Neural cell (in vitro differentiated cells): Measurements from ENCODE around the gene TPST2. TPM values are rescaled to one million over a fixed set of nuclear protein-coding genes. Genes with fewer than 3 reads are reported as not detected.
A peak's percentile ranks its signal among the peaks of the same experiment; 100 is the strongest.

Experiments
- H2AFZ ChIP-seq: fragments of 200-600, 300-800 bp; sonication (generic), shearing (Covaris generic); 2 replicates; pipeline ENCODE4 v1.6.0; 2014; ENCODE audit warnings: low read depth, mild to moderate bottlenecking, antibody characterized with exemption, low read length, moderate library complexity
- H3F3A ChIP-seq: fragments of 200-600 bp; shearing (Covaris generic); 2 replicates; pipeline ENCODE4 v1.6.1; 2016; ENCODE audit warnings: mild to moderate bottlenecking, moderate library complexity, mixed read lengths, antibody characterized with exemption, low read length; ENCODE audit not compliant: insufficient read depth, poor library complexity, severe bottlenecking
- H3K27ac ChIP-seq: fragments of 200-600, 300-800 bp; sonication (generic), shearing (Covaris generic); 2 replicates; pipeline ENCODE4 v1.5.1; 2014; ENCODE audit warnings: mild to moderate bottlenecking, low read length, moderate library complexity
- H3K27me3 ChIP-seq: fragments of 300-800, 200-600 bp; sonication (generic), shearing (Covaris generic); 2 replicates; pipeline ENCODE4 v1.6.0; 2014; ENCODE audit warnings: mild to moderate bottlenecking, low read depth, low read length, moderate library complexity; ENCODE audit not compliant: insufficient read depth
- H3K36me3 ChIP-seq: fragments of 300-800, 200-600 bp; sonication (generic), shearing (Covaris generic); 2 replicates; pipeline ENCODE4 v1.5.1; 2014; ENCODE audit warnings: mild to moderate bottlenecking, antibody characterized with exemption, low read length, moderate library complexity; ENCODE audit not compliant: insufficient read depth
- H3K4me2 ChIP-seq: fragments of 300-800, 200-600 bp; sonication (generic), shearing (Covaris generic); 2 replicates; pipeline ENCODE4 v1.6.0; 2014; ENCODE audit warnings: mild to moderate bottlenecking, low read length
- H3K4me3 ChIP-seq: fragments of 300-800, 200-600 bp; sonication (generic), shearing (Covaris generic); 2 replicates; pipeline ENCODE4 v1.5.1; 2014; ENCODE audit warnings: mild to moderate bottlenecking, low read length, moderate library complexity
- H3K79me2 ChIP-seq: fragments of 200-600 bp; shearing (Covaris generic); replicated peaks from 2 replicates; pipeline ENCODE4 v1.6.0; 2014; ENCODE audit warnings: mild to moderate bottlenecking, low read length, moderate library complexity; ENCODE audit not compliant: insufficient read depth
- H3K9ac ChIP-seq: fragments of 300-800, 200-600 bp; sonication (generic), shearing (Covaris generic); 2 replicates; pipeline ENCODE4 v1.6.1; 2016; ENCODE audit warnings: mild to moderate bottlenecking, low read length, mixed read lengths
- H3K9me2 ChIP-seq: fragments of 200-600 bp; shearing (Covaris generic); 2 replicates; pipeline ENCODE4 v1.6.1; 2016; ENCODE audit warnings: mild to moderate bottlenecking, low read length, mixed read lengths; ENCODE audit not compliant: insufficient read depth
- H3K9me3 ChIP-seq: fragments of 200-600, 300-800 bp; sonication (generic), shearing (Covaris generic); 2 replicates; pipeline ENCODE4 v1.6.1; 2016; ENCODE audit warnings: mild to moderate bottlenecking, mixed run types, low read length, moderate library complexity, mixed read lengths
- H4K20me1 ChIP-seq: fragments of 200-600 bp; shearing (Covaris generic); 2 replicates; pipeline ENCODE4 v1.6.1; 2016; ENCODE audit warnings: mild to moderate bottlenecking, mixed run types; ENCODE audit not compliant: insufficient read depth
- EP300 ChIP-seq: fragments of 450-650 bp; conservative IDR thresholded peaks from 2 replicates; pipeline ENCODE4 v1.6.1; 2014; ENCODE audit warnings: antibody characterized with exemption, mild to moderate bottlenecking, moderate library complexity; ENCODE audit not compliant: poor library complexity, severe bottlenecking
- EZH2 ChIP-seq: fragments of 200-600, 300-800 bp; shearing (Covaris generic), sonication (generic); IDR thresholded peaks from 2 replicates; pipeline ENCODE4 v1.6.1; 2014; ENCODE audit warnings: antibody characterized with exemption, low read length, borderline replicate concordance, mild to moderate bottlenecking; ENCODE audit not compliant: insufficient read depth, poor library complexity, severe bottlenecking
- POLR2AphosphoS5 ChIP-seq: IDR thresholded peaks from 2 replicates; pipeline ENCODE4 v1.6.1; 2012
- REST ChIP-seq: IDR thresholded peaks from 2 replicates; pipeline ENCODE4 v1.6.1; 2012; ENCODE audit warnings: borderline replicate concordance
- SMC3 ChIP-seq: fragments of 450-650 bp; conservative IDR thresholded peaks from 2 replicates; pipeline ENCODE4 v1.6.1; 2014; ENCODE audit warnings: antibody characterized with exemption, mild to moderate bottlenecking, moderate library complexity; ENCODE audit not compliant: poor library complexity
- polyA plus RNA-seq: library from polyadenylated mRNA; depleted of rRNA; stranded (reverse); fragments of >200 nt; gene quantifications from 2 replicates; pipeline ENCODE4 v1.2.3, GENCODE V29; 2014
- TF ChIP-seq, protein P1 (sequence below): fragments of 450-650 bp; IDR thresholded peaks from 2 replicates; pipeline ENCODE4 v1.5.1; 2014; ENCODE audit warnings: antibody characterized with exemption, mild to moderate bottlenecking, moderate library complexity; ENCODE audit not compliant: poor library complexity, severe bottlenecking

TPST2 gene
- polyA plus RNA-seq, 1 donor from 2014 or later: 16.6 TPM

- H3K9me2 ChIP-seq: no peaks in the 10 kb centered on the region
- H3K4me3 ChIP-seq: no peak overlapping the region
- H3F3A ChIP-seq: no peaks in the 10 kb centered on the region
- H3K27ac ChIP-seq: no peak overlapping the region
- no peak overlapping the region for H2AFZ ChIP-seq
- H3K27me3 ChIP-seq: no peaks in the 10 kb centered on the region
- no peak overlapping the region for H3K4me2 ChIP-seq
- H3K79me2 ChIP-seq: peaks cover 14% of the 10 kb centered on the region
- TF ChIP-seq EZH2: no peak
- H3K9me3 ChIP-seq: no peaks in the 10 kb centered on the region
- no peaks in the 10 kb centered on the region for H4K20me1 ChIP-seq
- no peak overlapping the region for H3K9ac ChIP-seq
- no peaks in the 10 kb centered on the region for H3K36me3 ChIP-seq
Observed at GRCh38 chr22:26487996-26488395, 101.9 kb downstream of the TPST2 start.

DNA sequence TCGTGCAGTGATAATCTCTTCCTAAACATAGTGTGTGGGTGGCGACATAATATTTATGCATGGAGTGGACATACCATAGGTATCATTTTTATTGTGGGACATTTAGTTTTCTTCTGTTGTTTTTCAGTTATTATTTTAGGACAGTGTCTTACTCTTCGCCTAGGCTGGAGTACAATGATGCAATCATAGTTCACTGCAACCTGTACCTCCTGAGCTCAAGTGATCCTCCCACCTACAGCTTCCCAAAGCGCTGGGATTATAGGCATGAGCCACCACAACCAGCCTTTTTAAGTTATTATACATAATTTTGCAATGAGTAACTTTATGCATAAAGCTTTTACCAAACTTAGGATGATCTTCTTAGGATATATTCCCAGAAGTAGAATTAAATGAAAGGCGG, 103.5 kb downstream of the TPST2 start:
- no peaks in the 10 kb centered on the region for H3F3A ChIP-seq
- H3K9me2 ChIP-seq: no peaks in the 10 kb centered on the region
- no peaks in the 10 kb centered on the region for H3K9me3 ChIP-seq
- no peaks in the 10 kb centered on the region for H4K20me1 ChIP-seq
- no peak overlapping the region for H2AFZ ChIP-seq
- peaks cover 20% of the 10 kb centered on the region for H3K79me2 ChIP-seq
- no peaks in the 10 kb centered on the region for H3K27me3 ChIP-seq
- no peak overlapping the region for H3K9ac ChIP-seq
- no peak overlapping the region for H3K4me3 ChIP-seq
- no peak overlapping the region for H3K4me2 ChIP-seq
- no peaks in the 10 kb centered on the region for H3K36me3 ChIP-seq
- H3K27ac ChIP-seq: no peak overlapping the region
- TF ChIP-seq REST (no peak), SMC3 (no peak), POLR2AphosphoS5 (no peak)

GRCh38 chr22:26485806-26486390, 104.0 kb downstream of the TPST2 start:
- H3K27ac ChIP-seq: no peak overlapping the region
- H3F3A ChIP-seq: no peaks in the 10 kb centered on the region
- H2AFZ ChIP-seq: no peak overlapping the region
- H3K36me3 ChIP-seq: no peaks in the 10 kb centered on the region
- H3K9me2 ChIP-seq: no peaks in the 10 kb centered on the region
- no peaks in the 10 kb centered on the region for H3K27me3 ChIP-seq
- H3K4me2 ChIP-seq: no peak overlapping the region
- peak overlapping the region; percentile 84 for H3K4me3 ChIP-seq
- H4K20me1 ChIP-seq: no peaks in the 10 kb centered on the region
- TF ChIP-seq, protein P1, sequence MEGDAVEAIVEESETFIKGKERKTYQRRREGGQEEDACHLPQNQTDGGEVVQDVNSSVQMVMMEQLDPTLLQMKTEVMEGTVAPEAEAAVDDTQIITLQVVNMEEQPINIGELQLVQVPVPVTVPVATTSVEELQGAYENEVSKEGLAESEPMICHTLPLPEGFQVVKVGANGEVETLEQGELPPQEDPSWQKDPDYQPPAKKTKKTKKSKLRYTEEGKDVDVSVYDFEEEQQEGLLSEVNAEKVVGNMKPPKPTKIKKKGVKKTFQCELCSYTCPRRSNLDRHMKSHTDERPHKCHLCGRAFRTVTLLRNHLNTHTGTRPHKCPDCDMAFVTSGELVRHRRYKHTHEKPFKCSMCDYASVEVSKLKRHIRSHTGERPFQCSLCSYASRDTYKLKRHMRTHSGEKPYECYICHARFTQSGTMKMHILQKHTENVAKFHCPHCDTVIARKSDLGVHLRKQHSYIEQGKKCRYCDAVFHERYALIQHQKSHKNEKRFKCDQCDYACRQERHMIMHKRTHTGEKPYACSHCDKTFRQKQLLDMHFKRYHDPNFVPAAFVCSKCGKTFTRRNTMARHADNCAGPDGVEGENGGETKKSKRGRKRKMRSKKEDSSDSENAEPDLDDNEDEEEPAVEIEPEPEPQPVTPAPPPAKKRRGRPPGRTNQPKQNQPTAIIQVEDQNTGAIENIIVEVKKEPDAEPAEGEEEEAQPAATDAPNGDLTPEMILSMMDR: no peak
- TF ChIP-seq SMC3: no peak
- TF ChIP-seq EZH2: no peak
- no peak for TF ChIP-seq EP300
- no peaks in the 10 kb centered on the region for H3K9me3 ChIP-seq
- H3K9ac ChIP-seq: no peak overlapping the region
- H3K79me2 ChIP-seq: peaks cover 24% of the 10 kb centered on the region
